A204.1 (cell line): ENCODE data around the gene SPATA31C2.
"Not testable (repeated sequence)": the region's sequence is repeated elsewhere in the genome, so short reads cannot be mapped to it uniquely, and the experiment has no call there.

Experiments used
- FAIRE-seq: peaks from 2 replicates; lab custom pipeline; 2012; peaks lifted over from hg19 to GRCh38; lab: Jason Lieb, UNC

The SPATA31C2 gene

DNA sequence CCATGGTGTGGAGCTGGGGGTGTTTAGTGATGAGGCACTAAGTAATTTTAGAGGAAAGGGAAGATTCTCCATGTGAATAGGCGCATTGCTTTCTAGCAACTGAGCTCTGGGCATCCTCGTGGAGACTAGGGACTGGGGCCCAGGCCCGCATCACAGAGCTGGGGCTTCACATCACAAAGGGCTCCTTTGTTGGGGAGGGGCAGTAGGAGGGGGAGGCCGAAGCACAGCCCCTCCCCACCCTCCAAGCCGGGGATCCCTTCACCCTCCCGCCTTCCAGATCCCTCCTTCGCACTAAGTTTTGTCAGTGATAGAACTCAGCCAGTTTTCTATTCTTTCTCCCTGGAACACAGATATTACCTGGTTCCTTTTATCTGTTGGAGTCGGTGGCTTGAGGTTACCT is at the start of gene SPATA31C2:
Gene SPATA31C2, minus strand, starts transcription at position 101 of the 400 bp plus-strand sequence. Its CDS starts 29 bp downstream, at position 72.
- not testable (repeated sequence) for FAIRE-seq

DNA sequence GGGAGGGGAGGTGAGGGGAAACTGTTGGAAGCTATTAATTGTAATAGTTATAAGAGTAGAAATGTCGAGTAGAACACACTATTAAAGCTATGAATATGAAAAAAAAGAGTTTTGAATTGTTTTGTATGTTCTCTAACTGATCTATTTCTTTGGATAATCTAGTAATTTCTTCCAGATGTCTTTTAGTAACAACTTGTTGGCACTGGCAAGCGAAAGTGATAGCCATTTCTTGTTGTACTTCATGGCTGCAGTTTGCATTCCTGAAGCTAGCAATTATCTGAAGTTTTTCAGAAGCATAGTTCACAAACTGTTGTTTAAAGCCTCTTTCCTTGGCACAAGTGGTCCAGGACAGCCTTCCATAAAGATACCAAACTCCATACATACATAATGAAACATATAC is 49.4 kb upstream of the SPATA31C2 start:
- FAIRE-seq = no peak

- FAIRE-seq = no peak
Measured at GRCh38 chr9:88186495-88187110, 48.3 kb upstream of the SPATA31C2 start.

- no peak for FAIRE-seq
Measured at GRCh38 chr9:88184976-88185375, 46.7 kb upstream of the SPATA31C2 start.

GRCh38 chr9:88183798-88184495 is 45.7 kb upstream of the SPATA31C2 start:
- FAIRE-seq = no peak

GRCh38 chr9:88182501-88182900 is 44.2 kb upstream of the SPATA31C2 start:
- no peak for FAIRE-seq

DNA sequence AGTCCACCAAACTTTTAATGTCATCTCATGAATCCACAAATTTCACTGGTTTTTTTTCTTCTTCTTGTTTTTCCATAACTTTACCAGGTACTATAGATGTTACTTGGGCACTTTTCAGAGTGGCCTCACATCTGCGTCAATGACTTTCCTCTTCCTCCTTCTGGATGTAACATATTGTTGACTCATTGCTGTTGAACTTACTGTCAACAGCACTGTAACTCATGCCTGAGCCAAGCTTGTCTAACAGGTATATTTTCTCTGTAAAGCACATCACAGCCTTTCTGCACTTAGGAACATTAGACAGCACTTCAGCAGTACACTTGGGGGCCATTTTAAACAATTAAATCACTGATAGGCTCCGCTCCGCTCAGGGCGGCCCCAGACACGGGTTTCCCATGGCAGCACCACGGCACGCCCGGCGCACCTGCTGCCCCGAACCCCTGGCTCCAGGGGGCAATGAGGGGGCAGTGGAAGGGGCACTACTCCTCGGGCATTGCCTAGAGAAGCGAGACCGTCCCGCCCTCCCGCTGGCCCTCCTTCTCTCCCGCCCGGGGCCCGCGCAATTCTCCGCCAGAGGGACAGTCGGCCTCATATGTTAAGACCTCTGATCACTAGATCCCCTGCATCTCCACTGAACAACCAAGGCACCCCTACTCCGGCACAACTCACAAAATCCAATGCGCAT is 41.9 kb upstream of the SPATA31C2 start:
- no peak for FAIRE-seq

DNA sequence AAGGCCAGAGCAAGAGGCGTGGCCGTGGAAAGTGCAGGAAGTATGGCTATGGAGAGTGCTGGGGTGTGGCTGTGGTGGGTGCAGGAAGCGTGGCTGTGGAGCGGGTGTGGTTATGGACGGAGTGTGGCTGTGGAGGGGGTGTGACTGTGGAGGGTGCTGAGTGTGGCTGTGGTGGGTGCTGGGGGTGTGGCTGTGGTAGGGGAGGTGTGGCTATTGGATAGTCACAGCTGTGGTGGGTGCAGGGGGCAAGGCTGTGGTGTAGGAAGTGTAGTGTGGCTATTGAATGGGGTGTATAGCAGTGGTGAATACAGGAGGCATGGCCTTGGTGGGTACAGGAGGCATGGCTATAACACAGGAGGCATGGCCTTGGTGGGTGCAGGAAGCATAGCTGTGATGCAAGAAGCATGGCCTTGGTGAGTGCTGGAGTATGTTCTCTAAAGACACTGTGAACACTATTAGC is 40.8 kb upstream of the SPATA31C2 start:
- FAIRE-seq = no peak

DNA sequence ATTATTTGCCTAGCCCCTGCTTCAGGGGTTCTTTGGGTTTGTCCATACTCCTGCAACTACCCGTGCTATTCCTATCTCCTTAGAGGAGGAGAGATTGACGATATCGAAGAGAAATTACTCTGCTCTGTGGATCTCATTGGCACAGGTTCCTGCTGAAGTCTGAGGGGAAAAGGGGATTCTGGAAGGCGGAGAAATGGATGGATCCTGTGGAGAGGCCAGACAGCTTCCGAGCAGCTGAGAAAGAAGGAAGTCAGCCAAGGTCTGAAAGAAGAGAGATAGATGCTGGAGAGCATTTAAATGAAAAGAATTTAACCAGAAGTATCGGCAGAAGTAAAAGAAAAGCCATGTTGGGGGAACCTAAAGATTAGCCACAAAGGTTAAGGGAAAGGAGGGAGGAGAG is 40.4 kb upstream of the SPATA31C2 start:
- no peak for FAIRE-seq

DNA sequence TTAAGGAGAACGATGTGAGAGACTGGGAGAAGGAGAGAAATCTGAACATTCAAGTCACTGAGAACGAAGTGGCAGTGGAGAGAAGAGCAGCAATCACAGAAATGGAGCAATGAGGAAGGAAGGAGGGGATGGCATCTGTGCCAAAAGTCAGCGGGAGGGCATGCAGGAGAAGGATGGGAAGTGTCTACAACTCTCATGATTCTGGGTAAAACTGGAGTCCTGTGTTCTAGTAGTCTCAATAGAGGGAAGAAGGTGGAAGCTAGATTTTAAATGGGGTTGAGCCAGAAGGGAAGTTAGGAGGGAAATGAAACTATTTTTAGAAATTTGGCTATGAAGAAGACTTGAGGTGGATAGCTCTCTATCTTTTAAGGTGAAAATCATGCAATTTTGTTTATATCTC is 39.1 kb upstream of the SPATA31C2 start:
- FAIRE-seq = no peak

- no peak for FAIRE-seq
Measured at GRCh38 chr9:88174324-88174723, 36.0 kb upstream of the SPATA31C2 start.

GRCh38 chr9:88173378-88173999 is 35.2 kb upstream of the SPATA31C2 start:
- FAIRE-seq = peak; percentile 83

DNA sequence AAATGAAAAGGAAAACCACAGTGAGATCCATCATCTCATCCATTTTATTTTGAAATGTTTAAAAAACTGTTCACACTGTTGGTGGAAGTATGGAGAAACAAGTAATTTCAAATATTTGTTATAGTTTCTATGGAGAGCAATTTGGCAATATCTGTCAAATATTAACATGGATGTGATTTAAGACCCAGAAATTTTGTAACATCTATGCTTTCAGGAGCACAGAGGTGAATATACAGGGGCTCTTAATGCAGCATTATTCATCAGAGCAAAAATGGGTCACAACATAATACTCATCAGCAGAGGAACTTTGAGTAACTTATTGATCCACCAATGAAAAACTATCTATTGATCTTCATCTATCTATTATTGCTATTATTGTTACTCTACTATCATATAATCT is 31.4 kb upstream of the SPATA31C2 start:
- FAIRE-seq = no peak

- FAIRE-seq = no peak
Measured at GRCh38 chr9:88168564-88168963, 30.3 kb upstream of the SPATA31C2 start.

GRCh38 chr9:88166660-88167059 is 28.4 kb upstream of the SPATA31C2 start:
- no peak for FAIRE-seq

DNA sequence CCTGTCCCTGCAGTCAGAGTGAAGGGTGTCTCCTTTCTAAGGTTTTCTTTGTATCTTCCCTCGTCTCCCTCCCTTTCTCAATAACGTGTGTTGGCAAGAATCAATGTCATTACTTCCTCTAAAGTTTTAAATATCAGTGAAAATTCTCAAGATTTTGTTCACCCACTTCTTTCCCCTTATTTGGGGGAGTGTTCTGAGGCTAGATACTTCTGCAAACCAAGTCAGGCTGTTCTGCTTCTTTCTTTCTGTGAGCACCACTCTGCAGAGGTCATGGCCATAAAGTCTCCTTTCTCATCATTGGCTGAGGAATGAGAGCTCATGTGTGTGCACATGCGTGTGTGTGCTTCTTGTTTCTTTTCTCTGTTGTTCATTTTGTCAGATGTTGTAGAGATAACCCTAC is 26.6 kb upstream of the SPATA31C2 start:
- no peak for FAIRE-seq

GRCh38 chr9:88161144-88161543 is 22.9 kb upstream of the SPATA31C2 start:
- no peak for FAIRE-seq

- FAIRE-seq = no peak
Measured at GRCh38 chr9:88143957-88144625, 5.8 kb upstream of the SPATA31C2 start.

GRCh38 chr9:88143179-88143578 is 4.9 kb upstream of the SPATA31C2 start:
- no peak for FAIRE-seq

DNA sequence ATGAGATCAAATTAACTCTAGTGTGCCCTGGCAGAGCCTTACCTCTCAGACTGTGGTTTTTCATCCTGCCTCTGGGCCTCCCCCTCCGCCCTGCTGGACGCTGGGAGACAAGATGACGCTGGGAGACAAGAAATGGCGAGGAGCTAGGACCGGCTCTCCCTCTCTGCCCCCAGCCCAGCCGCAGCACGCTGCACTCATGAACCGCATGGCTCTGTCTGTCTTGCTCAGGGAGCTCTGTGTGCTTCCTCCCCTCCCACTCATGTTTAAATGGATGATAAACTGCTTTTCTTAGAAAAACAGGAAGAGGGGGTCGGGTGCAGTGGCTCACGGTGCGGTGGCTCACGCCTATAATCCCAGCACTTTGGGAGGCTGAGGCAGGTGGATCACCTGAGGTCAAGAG is 4.7 kb downstream of the SPATA31C2 start:
- FAIRE-seq = not testable (repeated sequence)

DNA sequence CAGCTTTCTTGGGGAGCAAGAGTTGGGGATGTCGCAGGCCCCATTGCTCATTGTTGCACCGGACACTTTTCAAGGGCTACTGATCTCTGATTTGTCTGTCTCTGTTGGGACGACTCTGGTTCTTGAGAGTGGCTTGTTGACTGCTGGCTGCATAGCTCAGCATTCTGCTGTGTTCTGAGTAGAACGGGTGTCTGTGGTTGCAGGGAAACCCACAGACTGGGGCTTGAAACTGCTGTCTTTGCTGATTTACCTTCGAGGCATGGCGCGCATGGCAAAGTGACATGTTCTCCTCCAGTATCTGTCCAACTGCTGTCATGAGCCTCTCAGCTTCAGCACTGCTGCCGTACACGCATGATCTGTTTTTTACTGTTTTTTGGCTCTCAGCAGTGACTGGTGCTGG is 8.7 kb downstream of the SPATA31C2 start:
- FAIRE-seq = not testable (repeated sequence)

DNA sequence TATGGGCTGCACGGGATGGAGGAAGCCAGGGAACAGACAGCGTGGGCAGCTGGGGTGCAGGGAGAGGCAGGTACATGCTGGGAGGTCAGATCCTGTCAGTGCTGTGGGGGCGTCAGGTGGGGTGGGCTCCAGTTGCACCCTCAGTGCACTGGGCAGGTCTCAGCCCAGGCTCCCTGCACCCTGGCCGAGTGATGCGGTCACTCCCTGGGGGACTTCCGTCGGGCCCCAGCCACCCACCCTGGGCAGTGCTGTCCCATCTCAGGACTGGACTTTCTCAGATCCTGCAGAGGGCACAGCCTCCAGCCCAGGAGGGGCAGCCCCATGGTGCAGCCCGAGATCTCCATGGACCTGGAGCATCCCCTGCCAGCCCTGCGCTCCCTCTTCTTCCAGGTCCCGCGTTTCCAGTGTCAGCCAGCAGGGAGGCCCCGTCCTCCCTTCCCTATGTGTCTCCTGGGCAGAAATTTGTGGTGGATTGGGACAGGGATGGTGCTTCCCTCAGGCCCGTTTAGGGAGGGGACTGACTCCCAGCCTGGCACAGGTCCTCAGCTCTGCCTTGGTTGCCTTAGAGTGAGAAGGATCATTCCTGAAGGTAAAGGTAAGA is 10.5 kb downstream of the SPATA31C2 start:
- FAIRE-seq = not testable (repeated sequence)
